ENCODE results near the gene KDM2A.

KDM2A gene

GRCh38 chr11:67272327-67273259 is 153.5 kb downstream of the KDM2A start:
- DNase-seq (ENCODE audit: low read depth in 2 of 2): no peak

GRCh38 chr11:67273260-67273990 is 154.4 kb downstream of the KDM2A start:
- no peak for DNase-seq (ENCODE audit: low read depth in 2 of 2)

DNA sequence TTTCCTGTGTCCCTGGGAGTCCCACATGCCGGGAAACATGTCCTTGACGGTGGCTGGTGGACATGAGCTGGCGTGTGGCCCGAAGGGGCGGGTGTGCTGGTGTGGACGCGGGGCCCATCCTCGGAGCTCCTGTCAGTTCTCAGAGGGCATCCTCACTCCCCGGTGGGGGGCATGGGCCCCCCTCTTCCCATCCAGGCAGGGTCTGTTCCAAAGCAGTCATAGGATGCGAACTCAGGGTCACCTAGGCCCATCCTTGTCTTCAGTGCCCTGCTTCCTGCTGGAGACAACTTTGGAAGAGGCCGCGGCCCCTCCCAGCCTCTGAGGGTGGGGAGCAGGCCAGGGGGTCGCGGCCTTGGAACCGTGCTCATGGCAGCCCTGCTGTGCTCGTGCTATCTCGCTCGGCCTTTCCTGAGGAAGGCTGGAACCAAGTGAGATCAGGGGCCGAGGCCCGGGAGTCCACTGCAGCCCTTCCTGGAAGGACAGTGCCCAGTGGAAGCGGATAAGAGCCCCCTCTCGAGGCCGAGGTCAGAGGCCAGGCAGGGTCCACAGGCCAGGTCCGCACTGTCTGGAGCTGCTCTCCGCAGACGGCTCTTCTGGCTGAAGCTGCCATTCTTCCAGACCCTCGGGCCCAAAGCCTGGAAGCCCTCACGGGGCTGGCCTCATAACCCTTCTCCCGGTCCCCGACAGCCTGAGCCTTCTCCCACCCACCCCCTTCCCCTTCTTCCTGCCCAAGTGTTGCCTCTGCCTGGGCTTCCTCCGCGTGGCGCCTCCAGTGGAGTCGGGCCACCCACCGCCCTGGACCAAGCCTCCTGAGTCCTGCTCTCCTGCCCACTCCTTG is 155.9 kb downstream of the KDM2A start:
- no peak for DNase-seq (ENCODE audit: low read depth in 2 of 2)

GRCh38 chr11:67275606-67276409 is 156.7 kb downstream of the KDM2A start:
- no peak for DNase-seq (ENCODE audit: low read depth in 2 of 2)

- no peak for DNase-seq (ENCODE audit: low read depth in 2 of 2)
Measured at GRCh38 chr11:67276781-67277230, 157.7 kb downstream of the KDM2A start.

- peak; percentile 74 to 82 for DNase-seq (ENCODE audit: low read depth in 2 of 2)
Measured at GRCh38 chr11:67277231-67277961, 158.3 kb downstream of the KDM2A start.

GRCh38 chr11:67278135-67278938 is 159.3 kb downstream of the KDM2A start:
- no peak for DNase-seq (ENCODE audit: low read depth in 2 of 2)

- DNase-seq (ENCODE audit: low read depth in 2 of 2): no peak
Measured at GRCh38 chr11:67278939-67279588, 160.0 kb downstream of the KDM2A start.

DNA sequence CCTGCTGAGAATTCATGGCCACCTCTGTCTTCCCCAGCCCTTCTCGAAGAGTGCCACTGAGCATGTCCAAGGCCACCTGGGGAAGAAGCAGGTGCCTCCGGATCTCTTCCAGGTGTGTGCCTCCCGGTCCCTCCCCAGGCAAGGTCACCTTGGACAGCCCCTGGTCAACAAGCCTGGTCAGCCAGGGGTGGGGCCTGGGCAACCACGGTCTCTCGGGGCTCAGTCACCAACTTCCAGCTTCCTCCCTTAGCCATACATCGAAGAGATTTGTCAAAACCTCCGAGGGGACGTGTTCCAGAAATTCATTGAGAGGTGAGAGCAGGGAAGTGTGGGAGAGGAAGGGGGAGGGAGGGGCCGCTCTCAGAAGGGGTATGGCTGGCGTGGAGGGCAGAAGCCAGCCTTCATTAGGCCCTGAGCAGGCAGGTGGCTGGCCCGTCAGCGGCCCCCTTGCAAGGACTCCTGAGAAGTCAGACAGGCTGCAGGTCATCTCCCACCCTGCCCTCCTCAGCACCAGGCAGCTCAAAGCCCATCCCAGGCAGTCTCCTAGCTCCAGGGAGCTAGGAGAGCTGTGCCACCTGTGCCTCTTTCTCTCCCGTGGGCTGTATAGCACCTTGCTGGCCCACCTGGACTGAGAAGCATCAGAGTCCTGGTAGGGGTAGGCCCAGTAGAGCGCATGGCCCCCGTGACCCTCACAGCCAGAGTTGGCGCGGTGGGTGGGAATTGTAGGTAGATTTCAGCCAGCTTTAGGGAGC is 160.7 kb downstream of the KDM2A start:
- DNase-seq (ENCODE audit: low read depth in 2 of 2): no peak

- DNase-seq (ENCODE audit: low read depth in 2 of 2): no peak
Measured at GRCh38 chr11:67280341-67280787, 161.3 kb downstream of the KDM2A start.

- DNase-seq (ENCODE audit: low read depth in 2 of 2): no peak
Measured at GRCh38 chr11:67280788-67281551, 161.9 kb downstream of the KDM2A start.

GRCh38 chr11:67281552-67282150 is 162.6 kb downstream of the KDM2A start:
- DNase-seq (ENCODE audit: low read depth in 2 of 2): no peak

GRCh38 chr11:67282155-67282875 is 163.3 kb downstream of the KDM2A start:
- no peak for DNase-seq (ENCODE audit: low read depth in 2 of 2)

DNA sequence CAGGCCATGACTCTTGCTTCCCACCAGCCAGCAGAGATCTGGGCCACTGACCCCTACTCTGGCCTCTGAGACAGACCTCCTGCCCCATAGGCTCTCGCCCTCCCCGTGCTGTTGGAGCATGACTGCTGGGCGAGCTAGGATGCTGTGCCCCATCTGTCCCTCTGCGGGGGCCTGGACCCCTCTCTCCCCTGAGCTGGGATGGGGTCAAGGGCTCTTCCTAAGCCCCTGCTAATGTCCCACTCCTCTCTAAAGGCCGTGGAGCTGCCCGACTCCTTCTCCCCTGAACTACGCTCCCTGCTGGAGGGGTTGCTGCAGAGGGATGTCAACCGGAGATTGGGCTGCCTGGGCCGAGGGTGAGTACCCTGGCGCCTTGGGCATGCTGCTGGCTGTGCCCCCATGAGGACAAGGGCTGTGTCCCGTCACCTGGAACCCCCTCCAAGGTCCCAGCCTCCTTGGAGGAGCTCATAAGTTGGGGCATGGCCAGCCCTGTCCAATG is 163.9 kb downstream of the KDM2A start:
- DNase-seq (ENCODE audit: low read depth in 2 of 2): no peak

GRCh38 chr11:67283481-67283963 is 164.5 kb downstream of the KDM2A start:
- no peak for DNase-seq (ENCODE audit: low read depth in 2 of 2)

Measured in stimulated activated CD4-positive, alpha-beta T cell treated with anti-CD3 and anti-CD28 coated beads, Interleukin-1b, Interleukin-23, amount 100 ng/mL, for 1 hour (primary cell).